NCI-H446 treated with DMSO at 0.1 percent for 48 hours (cell line): ENCODE measurements around the gene FAM124B.
A peak's percentile ranks its signal among the peaks of the same experiment; 100 is the strongest.
"Not testable (repeated sequence)": the region's sequence is repeated elsewhere in the genome, so short reads cannot be mapped to it uniquely, and the experiment has no call there.

Experiments used
- DNase-seq: peaks from one replicate; lab custom pipeline; 2025; lab: John Stamatoyannopoulos, UW

Gene FAM124B

GRCh38 chr2:224413381-224413780, 11.5 kb upstream of the FAM124B start:
- DNase-seq = no peak

- DNase-seq = peak; percentile 64
Measured at GRCh38 chr2:224412141-224413015, 10.5 kb upstream of the FAM124B start.

GRCh38 chr2:224410946-224411561, 9.1 kb upstream of the FAM124B start:
- DNase-seq = peak; percentile 38

- DNase-seq = no peak
Measured at GRCh38 chr2:224408676-224409075, 6.8 kb upstream of the FAM124B start.

GRCh38 chr2:224407241-224407701, 5.4 kb upstream of the FAM124B start:
- DNase-seq = no peak

GRCh38 chr2:224405841-224406370, 4.0 kb upstream of the FAM124B start:
- peak; percentile 35 for DNase-seq

GRCh38 chr2:224405412-224405811, 3.5 kb upstream of the FAM124B start:
- no peak for DNase-seq

- peak; percentile 91 for DNase-seq
Measured at GRCh38 chr2:224404796-224405195, 2.9 kb upstream of the FAM124B start.

- no peak for DNase-seq
Measured at GRCh38 chr2:224403657-224404056, 1.8 kb upstream of the FAM124B start.

- DNase-seq = peak; percentile 17
Measured at GRCh38 chr2:224400886-224401632, 848 bp downstream of the FAM124B start.

- DNase-seq = no peak
Measured at GRCh38 chr2:224400174-224400810, 1.6 kb downstream of the FAM124B start.

- DNase-seq = no peak
Measured at GRCh38 chr2:224398289-224398688, 3.6 kb downstream of the FAM124B start.

GRCh38 chr2:224397100-224397499, 4.8 kb downstream of the FAM124B start:
- DNase-seq = not testable (repeated sequence)

GRCh38 chr2:224395620-224396390, 6.1 kb downstream of the FAM124B start:
- DNase-seq = no peak

- no peak for DNase-seq
Measured at GRCh38 chr2:224393157-224393872, 8.6 kb downstream of the FAM124B start.

- DNase-seq = no peak
Measured at GRCh38 chr2:224392545-224392944, 9.4 kb downstream of the FAM124B start.

GRCh38 chr2:224389317-224389716, 12.6 kb downstream of the FAM124B start:
- DNase-seq = no peak

GRCh38 chr2:224386876-224387275, 15.0 kb downstream of the FAM124B start:
- DNase-seq = no peak

GRCh38 chr2:224382973-224383555, 18.8 kb downstream of the FAM124B start:
- DNase-seq = no peak

GRCh38 chr2:224382280-224382647, 19.6 kb downstream of the FAM124B start:
- DNase-seq = not testable (repeated sequence)
